GM19025 (cell line): Measurements from ENCODE around the gene PCDH9.

Source experiments
- ATAC-seq: cut with Tn5 transposase; IDR thresholded peaks from one replicate; pipeline ENCODE4 v1.9.1; 2021; ENCODE audit warnings: mild to moderate bottlenecking, low read depth, moderate library complexity; ENCODE audit not compliant: unreplicated experiment

Gene PCDH9

GRCh38 chr13:66703597-66703996, 526.5 kb downstream of the PCDH9 start:
- ATAC-seq: no peak

DNA sequence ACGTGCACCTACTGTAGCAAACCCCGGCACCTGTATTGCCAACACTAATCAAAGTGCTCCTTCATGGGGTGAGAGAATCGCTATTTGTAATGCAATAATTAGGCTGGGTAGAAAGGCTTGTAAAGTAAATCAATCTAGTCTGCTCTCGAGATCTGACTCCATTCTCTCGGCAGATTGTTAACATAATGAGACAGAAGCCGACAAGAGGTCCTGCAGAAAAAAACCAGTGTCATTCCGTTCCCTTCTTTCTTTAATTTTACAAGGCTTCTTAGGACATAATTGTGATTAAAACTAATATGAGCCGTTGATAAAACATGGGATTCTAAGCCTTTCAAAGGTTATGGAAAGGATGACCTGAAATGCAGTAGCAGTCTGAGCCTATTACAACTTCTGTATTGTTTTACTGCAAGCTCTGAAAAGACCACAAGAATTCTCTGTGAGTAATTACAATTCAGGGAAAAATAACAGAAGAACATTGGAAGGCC, 530.0 kb downstream of the PCDH9 start:
- no peak for ATAC-seq

GRCh38 chr13:66693656-66694055, 536.5 kb downstream of the PCDH9 start:
- ATAC-seq: no peak

GRCh38 chr13:66691149-66691548, 539.0 kb downstream of the PCDH9 start:
- no peak for ATAC-seq

DNA sequence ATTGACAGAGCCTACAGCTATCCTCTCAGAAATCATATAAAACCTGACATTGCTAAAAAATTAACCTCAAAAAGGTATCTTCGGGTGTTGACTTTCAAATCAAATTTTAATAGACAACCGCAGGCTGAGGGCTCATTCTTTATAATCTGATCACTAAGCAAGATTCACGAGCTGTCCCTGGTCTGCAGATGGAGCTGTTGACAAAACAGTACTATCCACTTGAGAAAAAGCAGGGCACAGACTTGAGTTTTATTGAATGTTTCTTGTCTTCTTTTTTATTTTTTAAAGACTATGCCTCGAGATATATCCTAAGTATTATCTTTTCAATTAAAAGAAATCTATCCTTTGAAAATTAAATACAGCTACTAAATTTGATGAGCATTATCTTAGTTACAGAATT, 540.5 kb downstream of the PCDH9 start:
- ATAC-seq: no peak

DNA sequence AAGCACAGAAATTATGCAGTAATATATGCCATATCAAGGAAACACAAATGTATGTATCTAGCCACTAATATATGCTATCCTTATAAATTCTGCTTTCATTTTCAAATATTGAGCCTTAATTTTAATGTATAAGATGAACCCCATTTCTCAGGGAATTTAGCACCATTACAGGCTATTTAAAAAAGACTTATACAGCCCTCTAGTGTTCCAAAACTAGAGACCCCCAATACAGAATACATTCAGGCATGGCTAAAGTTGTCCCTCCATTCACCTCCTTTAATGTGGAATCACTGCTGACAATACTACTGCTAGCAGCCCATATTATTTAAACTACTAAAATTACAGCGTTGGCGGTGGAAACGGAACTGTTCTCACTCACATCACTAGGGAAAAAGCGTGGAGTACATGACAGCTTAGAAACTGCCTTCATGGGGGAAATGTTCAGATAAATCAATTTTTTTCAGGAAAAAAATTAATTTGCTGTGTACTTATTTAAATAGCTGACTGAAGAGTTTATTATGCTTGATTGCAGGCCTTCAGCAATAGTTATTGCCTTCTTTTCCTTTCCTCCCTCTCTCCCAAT, 541.0 kb downstream of the PCDH9 start:
- ATAC-seq: no peak

DNA sequence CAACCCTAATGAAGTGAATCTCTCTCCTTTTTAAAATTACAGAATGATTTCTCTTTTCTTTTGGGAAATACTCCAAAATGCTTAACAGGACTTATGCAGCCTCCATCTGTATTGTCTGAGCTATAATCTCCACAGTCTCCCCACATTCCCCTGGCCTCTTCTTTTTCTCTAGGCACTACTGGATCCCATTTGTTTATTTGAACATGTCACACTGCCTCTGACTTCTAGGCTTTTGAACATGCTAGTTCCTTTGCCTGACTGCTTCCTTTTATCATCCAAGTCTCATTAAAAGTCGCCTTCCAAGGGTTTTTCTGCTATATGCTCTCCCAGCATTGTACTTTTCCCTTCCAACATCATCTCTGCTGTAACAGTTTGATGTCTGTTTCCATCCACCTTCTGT, 548.7 kb downstream of the PCDH9 start:
- ATAC-seq: no peak

GRCh38 chr13:66680031-66680430, 550.1 kb downstream of the PCDH9 start:
- no peak for ATAC-seq

DNA sequence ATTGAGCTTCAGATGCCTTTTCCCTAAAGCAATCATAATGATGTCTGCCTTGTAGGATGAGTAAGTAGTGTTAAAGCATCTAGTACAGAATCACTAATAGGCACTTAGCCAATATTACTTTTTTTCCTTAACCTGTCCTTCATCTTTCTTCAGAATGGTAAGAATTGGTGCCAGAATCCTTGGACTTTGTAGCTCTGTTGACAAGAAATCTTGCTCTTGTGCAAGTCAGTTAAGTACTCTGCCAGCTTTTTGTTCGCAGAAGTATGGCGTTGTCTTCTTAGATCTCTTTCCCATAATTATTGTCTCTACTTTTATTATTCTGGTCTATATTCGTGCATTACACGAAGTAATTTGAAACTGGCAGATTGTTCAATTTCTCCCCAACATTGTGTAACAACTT, 554.5 kb downstream of the PCDH9 start:
- ATAC-seq: no peak

DNA sequence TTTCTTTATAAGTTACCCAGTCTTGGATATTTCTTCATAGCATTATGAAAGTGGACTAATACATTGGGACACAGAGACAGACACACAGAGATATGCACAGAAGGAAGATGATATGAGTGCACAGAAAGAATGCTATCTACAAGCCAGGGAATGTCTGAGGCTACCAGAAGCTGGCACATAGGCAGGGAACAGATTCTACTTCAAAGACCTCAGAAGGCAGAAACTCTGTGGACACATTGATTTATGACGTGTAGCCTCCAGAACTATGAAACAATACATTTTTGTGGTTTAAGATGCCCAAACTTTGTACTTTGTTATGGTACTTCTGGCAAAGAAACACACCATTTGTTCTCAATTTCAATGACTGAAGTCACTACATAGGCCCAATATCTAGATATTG, 556.7 kb downstream of the PCDH9 start:
- ATAC-seq: no peak

DNA sequence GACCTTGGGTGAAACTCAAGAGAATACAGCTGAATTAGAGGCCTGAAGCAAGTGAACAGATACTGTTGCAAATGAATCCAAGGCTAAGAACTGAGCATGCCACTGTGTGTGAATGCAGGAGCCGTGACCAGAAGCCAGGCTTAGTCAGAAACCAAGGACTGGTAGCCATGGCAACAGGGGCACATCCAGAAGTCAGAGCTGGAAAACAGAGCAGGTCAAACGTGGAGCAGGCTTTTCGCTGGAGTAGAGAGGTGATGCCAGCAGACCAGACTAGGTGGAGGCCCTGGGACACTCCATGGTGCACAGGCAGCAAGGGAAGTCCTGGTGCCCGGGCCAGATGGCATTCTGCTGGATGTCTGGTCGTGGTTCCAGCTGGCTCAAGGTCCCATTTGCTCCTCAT, 564.1 kb downstream of the PCDH9 start:
- no peak for ATAC-seq

DNA sequence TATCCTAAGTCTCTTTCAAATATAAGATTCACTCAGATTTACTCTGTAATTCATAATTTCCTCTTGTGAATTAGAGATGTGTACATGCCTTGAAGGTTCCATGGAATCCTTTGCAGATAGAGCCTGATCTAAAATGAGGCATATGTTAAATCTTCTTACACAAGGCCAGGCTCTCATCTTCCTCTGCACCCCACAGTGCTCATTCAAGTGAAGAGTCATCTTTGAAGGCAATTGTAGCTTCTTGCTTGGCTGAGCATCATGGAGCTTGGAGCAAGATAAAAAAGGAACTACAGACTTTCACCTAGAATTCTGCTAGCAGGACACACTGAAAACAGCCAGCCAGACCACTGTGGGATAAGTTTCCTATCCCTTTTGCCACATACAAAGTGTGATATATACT, 566.4 kb downstream of the PCDH9 start:
- no peak for ATAC-seq

GRCh38 chr13:66663206-66663605, 566.9 kb downstream of the PCDH9 start:
- ATAC-seq: no peak

GRCh38 chr13:66661336-66661735, 568.8 kb downstream of the PCDH9 start:
- no peak for ATAC-seq

GRCh38 chr13:66660468-66660813, 569.7 kb downstream of the PCDH9 start:
- no peak for ATAC-seq

DNA sequence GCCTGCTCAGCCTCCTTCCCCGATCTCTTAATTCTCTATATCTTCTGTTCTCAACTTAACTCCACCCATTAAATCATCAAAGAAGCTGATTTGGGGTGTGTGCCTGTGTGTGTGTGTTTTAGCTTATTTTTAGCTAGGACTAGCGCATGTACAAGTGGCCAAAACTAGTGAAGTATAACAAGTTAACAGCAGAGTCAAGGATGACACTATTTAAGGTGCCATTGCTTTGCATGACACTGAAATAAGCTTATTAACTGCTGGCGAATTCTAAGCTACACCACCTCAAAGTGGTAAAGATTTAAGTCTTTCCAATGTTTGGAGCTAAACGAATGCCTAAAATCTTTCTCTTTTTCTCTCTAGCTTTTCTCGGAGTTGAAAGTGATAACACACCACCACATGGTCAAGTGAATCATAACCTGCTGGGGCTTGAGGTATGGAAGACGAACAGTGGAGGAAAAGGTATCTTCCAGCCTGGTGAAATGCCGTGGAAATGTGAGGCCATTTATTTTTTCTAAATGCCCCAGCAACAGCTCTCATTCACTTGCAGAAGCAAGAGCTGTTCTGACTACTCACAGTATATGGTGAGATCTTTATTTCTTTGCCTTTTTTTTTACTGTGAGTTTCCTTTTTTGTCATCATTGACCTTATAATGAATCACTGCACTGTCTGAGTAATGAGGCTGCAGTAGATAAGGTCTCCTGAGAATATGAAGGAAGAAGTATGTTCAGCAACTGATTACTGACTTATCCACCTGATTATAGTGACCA, 570.3 kb downstream of the PCDH9 start:
- peak; percentile 87 for ATAC-seq

GRCh38 chr13:66659286-66659685, 570.9 kb downstream of the PCDH9 start:
- ATAC-seq: no peak

DNA sequence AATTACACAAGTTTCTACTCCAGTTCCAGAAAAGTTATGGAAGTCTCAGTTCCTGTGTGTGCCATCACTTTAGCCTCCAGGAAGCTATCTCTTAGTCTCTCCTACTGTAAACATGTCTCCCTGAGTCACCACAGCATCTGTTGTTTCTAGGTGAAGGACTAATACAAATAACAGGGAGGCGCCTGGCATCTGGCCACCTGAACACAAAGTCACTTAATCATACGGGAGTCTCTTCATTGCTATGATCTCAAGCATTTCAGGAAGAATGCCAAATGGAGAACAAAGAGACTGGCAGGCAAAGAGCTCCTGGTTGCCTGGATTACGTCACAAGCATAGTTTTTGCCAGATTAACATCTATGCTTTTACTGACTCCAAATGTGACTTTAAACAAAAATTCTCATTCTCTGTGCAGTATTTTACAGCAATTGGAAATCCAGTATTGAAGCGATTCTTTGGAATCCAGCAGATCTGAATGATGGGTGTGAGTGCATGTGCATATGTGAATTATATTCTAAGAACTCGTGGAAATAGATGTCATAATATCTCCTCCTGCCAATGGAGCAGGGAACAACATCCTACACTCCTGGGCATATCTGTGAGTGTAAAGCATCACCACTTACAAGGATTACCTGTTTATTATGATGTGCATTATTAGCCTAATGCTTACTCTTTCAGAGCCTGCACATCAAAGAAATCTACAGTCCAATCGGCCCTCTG, 572.8 kb downstream of the PCDH9 start:
- no peak for ATAC-seq

DNA sequence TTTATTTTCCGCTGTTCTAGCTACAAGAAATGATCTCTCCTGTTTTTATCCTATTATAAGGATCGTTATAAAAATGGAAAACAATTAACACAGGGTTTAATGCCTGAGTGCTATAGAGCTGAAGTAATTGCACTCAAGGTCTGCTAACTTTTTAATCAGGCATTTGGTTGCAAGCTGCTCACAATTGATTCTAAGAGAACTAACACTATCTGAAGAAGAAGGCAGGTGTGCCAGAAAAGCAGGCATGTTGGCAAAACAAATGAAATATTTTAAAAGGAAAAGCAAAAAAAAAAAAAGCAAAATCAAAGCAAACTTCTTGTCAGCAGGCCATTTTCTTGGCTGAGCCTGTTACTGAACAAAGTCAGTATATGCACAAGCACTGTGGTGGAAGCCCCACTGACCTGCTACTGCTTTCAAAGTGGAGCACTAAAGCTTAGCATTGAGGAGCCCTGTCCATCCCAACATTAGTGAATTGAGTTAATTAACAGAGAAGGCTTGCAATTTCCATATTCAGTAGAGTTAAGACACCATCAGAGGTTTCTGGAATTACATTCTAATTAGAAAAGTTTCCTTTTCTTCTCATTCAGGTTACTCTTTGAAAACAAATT, 574.2 kb downstream of the PCDH9 start:
- no peak for ATAC-seq

- ATAC-seq: no peak
Measured at GRCh38 chr13:66644855-66645460, 585.2 kb downstream of the PCDH9 start.

- peak; percentile 49 for ATAC-seq
Measured at GRCh38 chr13:66640231-66640630, 589.9 kb downstream of the PCDH9 start.
